Measurements from ENCODE around the gene CDADC1. TPM values are rescaled to one million over a fixed set of nuclear protein-coding genes. Genes with fewer than 3 reads are reported as not detected.

Gene CDADC1
- total RNA-seq, 1 donor from 2014 or later: 3.3 TPM

DNA sequence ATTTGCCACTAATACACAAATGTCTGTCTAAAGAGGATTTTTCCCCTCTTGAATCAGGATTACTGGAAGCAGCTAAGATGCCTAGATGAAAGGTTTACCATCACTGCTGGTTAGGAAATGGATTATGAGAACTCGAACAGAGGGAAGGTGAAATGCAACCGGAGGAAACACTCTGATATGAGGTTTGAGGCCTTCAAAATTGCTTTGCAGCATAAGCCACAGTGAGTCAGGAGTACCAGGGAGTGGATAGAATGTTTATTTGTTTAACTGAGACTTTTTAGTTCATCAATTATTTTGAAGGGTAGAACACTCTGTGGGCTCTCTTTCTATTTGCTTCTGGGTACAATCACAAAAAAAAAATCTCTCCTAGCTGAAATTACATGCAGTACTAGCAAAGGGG is 18.1 kb downstream of the CDADC1 start:
- TF ChIP-seq, protein P1, sequence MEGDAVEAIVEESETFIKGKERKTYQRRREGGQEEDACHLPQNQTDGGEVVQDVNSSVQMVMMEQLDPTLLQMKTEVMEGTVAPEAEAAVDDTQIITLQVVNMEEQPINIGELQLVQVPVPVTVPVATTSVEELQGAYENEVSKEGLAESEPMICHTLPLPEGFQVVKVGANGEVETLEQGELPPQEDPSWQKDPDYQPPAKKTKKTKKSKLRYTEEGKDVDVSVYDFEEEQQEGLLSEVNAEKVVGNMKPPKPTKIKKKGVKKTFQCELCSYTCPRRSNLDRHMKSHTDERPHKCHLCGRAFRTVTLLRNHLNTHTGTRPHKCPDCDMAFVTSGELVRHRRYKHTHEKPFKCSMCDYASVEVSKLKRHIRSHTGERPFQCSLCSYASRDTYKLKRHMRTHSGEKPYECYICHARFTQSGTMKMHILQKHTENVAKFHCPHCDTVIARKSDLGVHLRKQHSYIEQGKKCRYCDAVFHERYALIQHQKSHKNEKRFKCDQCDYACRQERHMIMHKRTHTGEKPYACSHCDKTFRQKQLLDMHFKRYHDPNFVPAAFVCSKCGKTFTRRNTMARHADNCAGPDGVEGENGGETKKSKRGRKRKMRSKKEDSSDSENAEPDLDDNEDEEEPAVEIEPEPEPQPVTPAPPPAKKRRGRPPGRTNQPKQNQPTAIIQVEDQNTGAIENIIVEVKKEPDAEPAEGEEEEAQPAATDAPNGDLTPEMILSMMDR (conservative IDR thresholded peaks at IDR 0.05; ENCODE audit: low read depth, low read length): no peak

GRCh38 chr13:49271264-49271663 is 23.5 kb downstream of the CDADC1 start:
- no peak overlapping the region for H3K4me3 ChIP-seq (ENCODE audit: low read depth, low read length)
- TF ChIP-seq, protein P1 (conservative IDR thresholded peaks at IDR 0.05; ENCODE audit: low read depth, low read length): no peak
- DNase-seq (ENCODE audit: low read depth): no peak

More for the DNA sequence above, 18.1 kb downstream of the CDADC1 start:
- DNase-seq (ENCODE audit: low read depth): no peak
- H3K4me3 ChIP-seq (ENCODE audit: low read depth, low read length): no peak overlapping the region

- no peak overlapping the region for H3K4me3 ChIP-seq (ENCODE audit: low read depth, low read length)
- no peak for DNase-seq (ENCODE audit: low read depth)
- TF ChIP-seq, protein P1 (conservative IDR thresholded peaks at IDR 0.05; ENCODE audit: low read depth, low read length): no peak
These were observed 24.6 kb downstream of the CDADC1 start for GRCh38 chr13:49272296-49272695.

- no peak for DNase-seq (ENCODE audit: low read depth)
- no peak overlapping the region for H3K4me3 ChIP-seq (ENCODE audit: low read depth, low read length)
- TF ChIP-seq, protein P1 (conservative IDR thresholded peaks at IDR 0.05; ENCODE audit: low read depth, low read length): no peak
These were observed 30.5 kb downstream of the CDADC1 start for GRCh38 chr13:49278211-49278610.

DNA sequence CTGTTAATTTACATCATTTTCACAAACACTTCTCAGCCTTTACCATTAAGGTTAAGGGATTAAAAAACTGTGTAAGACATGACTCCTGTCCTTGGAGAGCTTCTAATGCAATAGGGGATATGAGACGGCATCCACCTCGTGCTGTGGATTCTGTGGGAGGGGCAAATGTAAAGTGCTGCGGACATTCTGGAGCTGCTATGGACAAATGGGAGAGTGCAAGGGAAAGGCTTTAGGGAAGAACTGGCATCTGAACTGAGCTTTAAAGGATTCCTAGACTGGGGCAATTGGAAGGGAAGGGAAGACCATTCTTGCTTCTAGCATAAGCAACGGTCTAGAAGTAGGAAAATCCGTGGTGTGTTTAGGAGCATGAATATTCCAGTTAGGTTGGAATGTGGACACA is 31.4 kb downstream of the CDADC1 start:
- no peak overlapping the region for H3K4me3 ChIP-seq (ENCODE audit: low read depth, low read length)
- TF ChIP-seq, protein P1 (conservative IDR thresholded peaks at IDR 0.05; ENCODE audit: low read depth, low read length): no peak
- no peak for DNase-seq (ENCODE audit: low read depth)

GRCh38 chr13:49279885-49280284 is 32.2 kb downstream of the CDADC1 start:
- no peak overlapping the region for H3K4me3 ChIP-seq (ENCODE audit: low read depth, low read length)
- no peak for DNase-seq (ENCODE audit: low read depth)
- TF ChIP-seq, protein P1 (conservative IDR thresholded peaks at IDR 0.05; ENCODE audit: low read depth, low read length): no peak

GRCh38 chr13:49287995-49288394 is 40.3 kb downstream of the CDADC1 start:
- TF ChIP-seq, protein P1 (conservative IDR thresholded peaks at IDR 0.05; ENCODE audit: low read depth, low read length): no peak
- no peak overlapping the region for H3K4me3 ChIP-seq (ENCODE audit: low read depth, low read length)
- no peak for DNase-seq (ENCODE audit: low read depth)
